IPS DF 4.7 (cell line): ENCODE measurements around the gene XPO5.
"Not testable (repeated sequence)": the region's sequence is repeated elsewhere in the genome, so short reads cannot be mapped to it uniquely, and the experiment has no call there.

Source experiments
- DNase-seq: peaks from one replicate; pipeline ENCODE4 v3.0.0-alpha.2; 2013; ENCODE audit warnings: low spot score; ENCODE audit errors: extremely low read depth

The XPO5 gene

DNA sequence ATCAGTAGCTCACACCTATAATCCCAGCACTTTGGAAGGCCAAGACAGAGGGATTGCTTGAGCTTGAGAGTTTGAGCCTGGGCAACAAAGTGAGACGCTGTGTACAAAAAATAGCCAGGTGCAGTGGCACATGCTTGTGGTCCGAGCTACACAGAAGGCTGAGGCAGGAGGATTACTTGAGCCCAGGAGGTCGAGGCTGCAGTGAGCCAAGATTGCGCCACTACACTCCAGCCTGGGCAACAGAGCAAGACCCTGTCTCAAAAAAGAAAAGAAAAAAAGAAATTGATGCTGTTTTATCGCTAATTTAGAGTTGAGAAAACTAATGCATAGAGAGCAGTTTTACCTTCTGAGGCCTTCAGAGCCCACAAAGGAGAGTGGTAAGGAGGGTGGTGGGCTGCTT is 77.5 kb downstream of the XPO5 start:
- not testable (repeated sequence) for DNase-seq

DNA sequence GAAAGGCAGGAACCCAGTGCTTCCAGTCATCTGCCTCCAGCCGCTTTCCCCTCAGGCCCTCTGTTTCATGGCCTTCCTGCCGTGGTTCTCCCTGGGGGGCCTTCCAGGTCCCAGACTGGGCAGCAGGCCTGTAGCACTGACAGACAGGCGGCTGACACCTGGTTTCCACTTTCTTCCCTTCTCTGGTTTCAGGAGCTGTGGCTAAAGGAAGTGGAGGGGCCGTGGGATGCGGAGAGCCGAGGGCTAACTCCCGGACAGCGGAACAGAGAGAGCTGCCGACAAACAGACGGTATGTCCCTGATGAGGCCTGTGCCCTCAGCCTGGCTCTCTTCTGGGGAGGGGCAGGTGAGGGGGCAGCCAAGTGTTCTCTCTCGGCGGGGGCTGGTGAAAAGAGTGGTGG is 78.1 kb downstream of the XPO5 start:
- DNase-seq, result no peak

DNA sequence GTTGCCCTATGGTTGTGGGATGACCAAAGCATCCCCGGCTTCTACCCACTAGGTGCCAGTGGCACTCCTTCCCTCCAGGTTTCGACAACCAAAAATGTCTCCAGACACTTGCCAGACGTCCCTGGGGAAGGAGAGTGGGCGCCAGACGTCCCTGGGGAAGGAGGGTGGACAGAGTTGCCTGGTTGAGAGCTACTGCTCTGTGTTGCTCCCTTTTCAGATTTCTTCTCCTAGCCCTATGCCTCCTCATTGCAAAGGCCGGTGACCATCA is 78.8 kb downstream of the XPO5 start:
- DNase-seq, result no peak

DNA sequence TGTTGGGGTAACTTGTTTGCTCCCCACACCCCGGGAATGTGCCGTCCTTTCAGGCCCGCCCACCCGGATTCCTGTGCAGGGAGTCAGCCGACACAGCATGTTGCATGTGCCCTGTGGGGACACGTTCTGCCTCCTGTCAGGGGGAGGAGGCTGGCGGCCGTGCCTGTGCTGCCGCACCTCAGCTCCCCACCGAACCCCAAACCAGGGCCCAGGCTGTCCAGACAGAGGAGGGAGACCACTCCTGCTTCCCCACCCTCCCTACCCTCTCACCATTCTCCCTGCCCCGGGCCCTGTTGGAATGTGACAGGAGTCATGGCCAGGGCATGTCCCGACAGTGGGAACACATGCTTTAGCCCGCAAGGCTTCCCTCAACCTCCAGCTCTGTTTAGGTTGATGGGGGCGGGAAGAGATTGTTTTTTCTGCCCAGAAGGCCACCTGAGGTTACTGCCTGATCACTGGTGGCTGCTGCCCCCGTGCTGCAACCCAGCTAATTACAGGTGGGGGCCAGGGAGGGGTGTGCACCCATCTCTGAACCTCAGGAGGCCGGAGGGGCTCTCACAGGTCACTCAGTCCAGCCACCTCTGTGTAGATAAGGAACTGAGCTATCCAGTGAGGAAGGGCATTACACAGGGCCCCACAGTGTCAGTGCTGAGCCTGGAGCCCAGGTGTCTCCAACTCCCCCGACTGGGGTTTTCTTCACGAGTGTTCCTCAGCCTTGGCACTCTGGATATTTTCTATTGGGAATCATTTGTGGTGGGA is 79.3 kb downstream of the XPO5 start:
- DNase-seq, result no peak

DNA sequence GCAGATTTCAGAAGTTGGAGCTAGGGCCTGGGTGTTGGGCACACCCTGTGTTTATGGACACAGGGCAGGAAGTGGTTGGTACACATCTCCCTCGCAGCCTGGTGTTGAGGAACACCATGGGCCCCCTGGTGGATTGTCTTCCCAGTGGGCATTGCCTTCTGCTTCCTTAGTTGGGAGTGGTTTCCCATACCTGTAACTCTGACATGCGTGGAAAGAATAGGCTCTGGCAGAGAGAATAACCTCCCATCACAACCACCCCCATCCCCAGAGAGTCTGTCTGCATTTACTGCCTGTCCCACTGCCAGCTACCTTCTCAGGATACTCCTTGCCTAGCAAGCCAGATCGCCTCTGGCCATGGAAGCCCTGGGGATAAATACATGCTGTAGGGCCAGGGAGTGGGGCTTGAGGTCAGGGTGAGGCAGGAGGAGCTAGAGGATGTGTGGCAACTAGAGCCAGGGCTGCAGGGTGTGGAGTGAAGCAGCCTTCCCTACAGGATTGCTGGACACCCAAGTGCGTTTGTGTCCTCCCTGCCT is 80.4 kb downstream of the XPO5 start:
- no peak for DNase-seq

DNA sequence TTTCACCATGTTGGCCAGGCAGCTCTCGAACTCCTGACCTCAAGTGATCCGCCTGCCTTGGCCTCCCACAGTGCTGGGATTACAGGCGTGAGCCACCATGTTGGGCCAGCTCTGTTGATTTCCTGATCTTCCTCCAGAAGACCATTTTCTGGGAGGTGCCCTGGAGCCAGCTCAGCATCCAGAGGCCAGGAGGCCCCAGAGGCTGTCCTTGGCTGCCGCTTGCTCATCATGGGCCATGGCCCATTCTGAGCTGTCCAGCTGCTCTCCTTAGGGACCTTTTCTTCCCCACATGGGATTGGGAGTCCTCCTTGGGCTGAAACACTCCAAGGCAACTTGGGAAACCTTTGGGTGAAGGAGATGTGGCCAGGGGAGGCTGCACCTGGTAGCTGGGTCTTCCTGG is 81.1 kb downstream of the XPO5 start:
- no peak for DNase-seq

DNA sequence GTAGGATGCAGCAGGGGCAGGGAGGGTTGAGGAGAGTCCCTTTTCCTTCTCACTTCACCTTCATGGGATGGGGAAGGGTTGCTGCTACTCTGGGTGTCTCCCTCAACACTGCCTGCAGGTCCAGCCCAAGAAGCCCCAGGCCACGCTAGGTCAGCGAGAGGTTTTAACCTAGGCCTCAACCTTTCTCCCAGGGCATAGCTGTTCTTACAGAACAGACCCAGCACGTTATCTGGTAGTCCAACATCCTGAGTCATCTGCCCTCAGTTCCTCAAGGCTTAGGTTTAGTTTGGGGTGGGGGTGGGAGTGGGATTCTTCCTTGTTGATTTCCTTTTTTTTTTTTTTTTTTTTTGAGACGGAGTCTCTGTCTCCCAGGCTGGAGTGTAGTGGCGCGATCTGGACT is 81.5 kb downstream of the XPO5 start:
- no peak for DNase-seq

DNA sequence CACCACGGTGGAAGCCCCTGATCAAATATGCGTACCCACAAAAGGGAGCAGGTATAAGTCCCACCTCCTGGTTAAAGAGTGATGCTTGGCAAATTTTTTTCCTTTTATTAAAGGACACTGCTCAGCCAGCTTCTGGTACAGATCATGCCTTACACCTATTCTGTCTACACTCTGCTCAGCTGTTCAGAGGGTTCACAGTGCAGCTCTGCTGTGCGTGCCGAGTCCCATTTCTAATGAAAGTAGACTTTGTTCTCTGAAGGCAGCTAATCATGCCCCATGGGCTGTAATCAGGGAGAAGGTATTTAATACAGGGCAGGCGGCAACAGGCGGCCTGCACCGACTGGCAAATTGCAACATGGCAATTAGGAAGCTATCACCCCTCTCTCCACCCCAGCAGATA is 82.0 kb downstream of the XPO5 start:
- no peak for DNase-seq

DNA sequence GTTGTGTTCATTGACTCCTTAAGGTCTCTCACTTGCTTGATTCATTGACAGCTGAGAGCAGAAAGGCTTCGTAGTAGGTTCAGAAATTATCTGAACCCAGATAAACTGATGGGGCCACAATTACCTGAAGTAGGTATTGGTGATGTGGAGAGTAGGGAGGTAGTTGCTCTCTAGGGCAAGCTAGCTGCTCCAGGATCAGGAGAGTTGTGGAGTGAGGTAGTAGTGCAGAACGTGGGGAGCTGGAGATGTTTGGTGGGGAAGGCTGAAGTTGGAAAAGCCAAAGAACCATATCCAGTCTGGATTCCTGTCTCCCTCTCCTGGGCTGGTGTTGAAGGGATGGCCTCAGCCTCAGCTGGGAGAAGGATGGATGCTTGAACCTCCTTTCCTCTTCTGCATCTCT is 82.6 kb downstream of the XPO5 start:
- no peak for DNase-seq

DNA sequence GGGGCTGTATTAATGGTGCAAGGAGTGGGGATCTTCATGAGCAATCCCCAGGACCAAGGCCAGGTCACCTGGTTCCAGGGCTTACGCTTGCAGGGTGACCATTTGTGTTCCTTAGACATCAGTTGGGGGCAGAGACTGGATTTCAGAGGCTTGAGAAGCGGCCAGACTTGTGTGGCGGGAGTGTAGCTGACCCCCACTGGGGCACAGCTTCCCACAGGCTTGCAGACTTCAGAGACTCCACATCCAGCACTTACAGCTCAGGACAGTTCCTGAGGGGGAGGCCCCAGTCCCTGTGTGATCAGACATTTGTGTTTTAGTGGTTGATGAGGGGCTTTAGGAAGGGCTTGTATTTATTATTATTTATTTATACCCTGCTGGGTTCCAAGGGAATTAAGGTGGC is 83.2 kb downstream of the XPO5 start:
- DNase-seq, result no peak

DNA sequence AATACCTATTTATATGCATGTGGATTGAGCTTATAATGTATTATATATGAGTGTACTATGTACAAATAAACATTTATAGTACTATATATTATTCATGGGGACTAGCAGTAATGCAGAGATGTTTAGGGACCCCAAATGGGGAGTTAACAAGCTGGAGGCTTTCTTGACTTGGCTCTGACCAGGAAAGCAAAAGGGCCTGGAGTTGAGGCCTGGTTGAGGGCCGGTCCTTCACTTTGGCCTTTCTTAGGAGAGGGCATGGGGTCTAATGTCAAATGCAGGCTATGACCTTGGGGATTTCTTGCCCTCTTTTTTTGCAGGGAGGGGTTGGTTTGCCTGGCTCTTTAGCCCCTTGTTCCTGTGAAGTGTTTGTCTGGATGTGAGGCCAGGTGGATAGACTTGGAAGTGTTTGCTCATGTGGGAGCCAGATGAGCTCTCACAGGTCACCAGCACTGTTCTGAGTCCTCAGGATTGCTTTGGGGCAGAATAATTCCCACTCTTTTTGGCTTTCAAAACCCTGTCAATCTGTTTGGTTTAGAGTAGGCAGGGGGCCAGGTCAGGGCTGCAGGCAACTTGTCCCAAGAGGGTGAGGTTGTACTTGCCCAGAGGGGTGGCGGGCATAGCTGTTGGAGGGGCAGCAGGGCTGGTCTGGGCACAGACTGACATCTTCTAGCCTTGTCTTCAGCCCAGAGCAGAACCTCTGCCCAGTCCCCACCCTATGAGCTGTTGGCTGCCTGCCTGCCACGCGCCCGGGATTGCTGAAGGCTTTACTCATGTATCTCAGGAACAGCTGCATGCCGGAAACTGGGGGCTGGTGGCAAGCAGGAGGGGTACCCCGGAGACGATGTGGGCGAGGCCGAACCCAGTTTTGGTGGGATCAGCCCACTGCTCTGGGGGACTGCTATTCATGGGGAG is 83.8 kb downstream of the XPO5 start:
- DNase-seq, result no peak

DNA sequence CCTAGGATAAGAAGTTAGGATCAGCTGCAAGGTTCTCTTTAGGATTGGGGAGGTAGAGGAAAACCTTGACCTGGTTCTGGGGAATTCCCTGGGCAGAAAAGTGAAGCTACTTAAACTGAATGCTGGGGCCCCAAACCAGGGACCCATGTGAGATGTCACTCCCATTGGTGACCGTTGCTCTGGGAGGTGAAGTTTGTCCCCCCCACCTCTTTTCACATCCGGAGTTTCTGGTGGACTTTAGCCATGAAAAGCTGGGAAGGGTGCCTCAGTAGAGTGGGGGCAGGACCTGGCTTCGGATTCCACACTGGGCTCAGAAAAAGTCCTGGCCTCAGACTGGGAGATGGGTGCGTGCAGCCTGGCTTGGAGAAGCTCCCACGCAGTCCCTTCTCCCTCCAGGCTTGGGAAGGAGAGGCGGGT is 85.3 kb downstream of the XPO5 start:
- DNase-seq, result no peak

DNA sequence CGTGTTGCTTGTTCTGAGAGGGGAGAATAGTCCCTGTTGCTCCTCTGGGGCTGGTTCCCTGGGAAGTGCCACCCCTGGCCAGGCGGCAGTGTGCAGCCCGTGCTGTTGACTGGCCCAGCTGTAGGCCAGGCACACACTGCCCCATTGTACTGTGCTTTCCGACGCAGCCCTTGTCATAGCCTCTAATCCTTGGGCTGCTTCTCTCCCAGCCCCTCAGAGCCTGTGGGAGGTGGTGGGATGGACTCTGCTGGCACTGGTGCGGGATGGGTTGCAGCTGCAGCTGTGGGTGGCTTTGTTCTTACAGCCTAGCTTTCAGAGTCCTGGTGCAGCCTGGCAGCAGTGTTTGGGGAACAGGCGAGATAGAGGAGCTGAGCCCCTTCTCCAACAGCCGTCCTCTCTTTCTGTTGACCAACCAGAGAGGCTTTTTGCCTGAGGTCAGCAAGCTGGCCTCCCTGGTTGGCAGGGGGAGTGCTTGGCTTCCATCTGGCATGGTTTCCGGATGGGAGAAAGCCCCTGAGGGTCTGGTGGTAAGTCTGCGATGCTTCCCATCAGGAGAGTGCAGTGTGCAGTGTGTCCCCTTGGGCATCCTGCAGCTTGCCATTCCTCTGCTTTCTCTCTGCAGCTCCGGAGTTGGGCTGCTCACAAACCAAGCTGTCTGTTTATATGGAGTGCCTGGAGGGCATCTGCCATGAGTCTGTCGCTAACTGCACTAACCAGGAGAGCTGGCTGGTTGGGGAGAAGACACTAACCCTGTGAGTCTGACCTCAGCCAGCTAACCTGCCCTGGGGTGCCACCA is 86.4 kb downstream of the XPO5 start:
- DNase-seq, result no peak

DNA sequence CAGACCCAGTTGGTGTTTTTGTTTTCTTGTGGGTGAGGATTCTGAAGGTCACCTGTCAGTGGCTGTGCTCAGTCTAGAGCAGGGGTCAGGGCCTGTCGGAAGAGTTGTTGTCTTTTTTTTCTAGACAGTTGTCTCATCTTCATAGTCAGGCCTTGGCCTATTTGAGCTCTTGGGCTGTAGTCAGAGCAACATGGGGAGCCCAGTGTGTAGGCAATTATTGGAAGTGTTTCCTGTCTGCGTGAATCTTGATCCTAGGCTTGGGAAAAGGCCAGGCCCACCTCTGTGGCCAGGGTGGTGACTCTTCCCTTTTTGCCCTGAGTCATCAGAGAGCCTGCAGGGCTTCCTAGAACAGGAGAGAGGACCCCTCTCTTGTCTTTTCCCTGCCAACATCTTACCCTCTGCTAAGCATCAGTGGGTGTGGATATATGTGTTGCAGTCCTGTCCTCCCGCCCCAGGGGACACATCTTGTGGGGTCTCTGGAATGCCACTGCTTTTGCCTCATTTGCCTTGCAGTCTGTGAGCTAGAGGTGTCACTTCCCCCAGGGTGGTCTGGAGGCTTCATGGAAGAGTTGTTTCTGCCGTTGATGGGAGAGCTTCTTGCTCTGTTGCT is 87.1 kb downstream of the XPO5 start:
- no peak for DNase-seq

DNA sequence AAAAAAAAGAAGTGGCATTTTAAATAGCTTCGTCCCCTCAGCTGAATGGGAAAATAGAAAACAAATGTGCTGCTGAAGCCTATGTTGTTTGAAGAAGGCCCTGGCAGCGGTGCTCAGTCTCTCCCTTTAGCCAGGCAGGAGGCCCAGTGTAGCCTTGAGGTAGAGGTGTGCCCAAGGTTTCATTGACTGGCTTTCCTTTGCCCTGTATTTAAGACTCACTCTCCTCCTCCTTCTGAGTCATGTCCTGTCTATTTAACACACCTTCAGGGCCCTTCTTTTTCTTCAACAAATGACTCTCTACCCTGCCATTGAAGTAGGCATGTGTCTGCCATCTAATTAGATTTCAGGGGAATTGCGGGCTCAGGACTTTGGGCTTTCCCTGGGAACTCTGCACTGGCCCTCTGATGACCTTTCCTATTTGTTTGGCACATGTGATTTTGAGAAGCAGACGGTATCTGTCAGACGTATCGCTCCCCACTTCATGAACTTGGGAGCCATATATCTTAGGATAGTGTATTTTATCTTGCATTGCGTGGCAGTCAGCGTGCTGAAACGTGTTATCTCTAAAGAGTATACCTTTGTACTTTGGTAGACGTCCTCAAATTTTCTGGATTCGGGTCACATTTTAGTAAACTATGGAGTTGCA is 94.1 kb downstream of the XPO5 start:
- DNase-seq, result no peak

DNA sequence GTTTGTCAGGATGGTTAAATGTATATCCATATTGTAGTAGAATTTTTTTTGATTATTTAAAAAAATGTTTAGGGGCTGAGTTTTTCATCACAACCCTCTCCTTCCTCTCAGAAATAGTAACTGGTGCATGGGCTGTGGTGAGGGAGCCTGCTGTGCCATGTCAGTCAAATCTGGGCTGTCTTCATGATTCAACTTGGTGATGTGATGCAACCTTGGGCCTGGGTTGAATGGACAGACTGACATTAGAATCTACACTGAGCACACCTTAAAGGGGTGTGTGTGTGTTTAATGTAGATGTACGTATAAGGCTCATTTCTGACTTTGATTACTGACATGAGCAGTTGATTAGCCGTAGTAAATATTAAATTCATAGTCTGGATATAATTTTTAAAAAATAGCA is 94.8 kb downstream of the XPO5 start:
- no peak for DNase-seq

DNA sequence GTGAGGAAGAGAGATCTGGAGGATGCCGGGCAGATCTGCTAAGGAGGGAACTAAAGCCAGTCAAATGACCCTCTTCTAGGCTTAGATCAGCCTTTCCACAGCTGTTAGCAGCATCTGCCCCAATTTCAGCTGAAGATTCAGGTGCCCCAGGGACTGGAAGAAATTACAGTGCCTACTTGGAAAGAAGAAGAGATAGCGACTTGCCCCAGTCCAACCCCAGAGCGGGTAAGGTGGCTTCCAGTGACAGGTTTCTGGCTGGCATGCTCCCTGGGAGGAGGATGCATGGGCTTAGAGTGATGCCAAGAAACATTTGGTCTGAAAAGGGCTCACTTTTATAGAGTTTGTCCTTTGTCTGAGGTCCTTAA is 97.8 kb downstream of the XPO5 start:
- no peak for DNase-seq

DNA sequence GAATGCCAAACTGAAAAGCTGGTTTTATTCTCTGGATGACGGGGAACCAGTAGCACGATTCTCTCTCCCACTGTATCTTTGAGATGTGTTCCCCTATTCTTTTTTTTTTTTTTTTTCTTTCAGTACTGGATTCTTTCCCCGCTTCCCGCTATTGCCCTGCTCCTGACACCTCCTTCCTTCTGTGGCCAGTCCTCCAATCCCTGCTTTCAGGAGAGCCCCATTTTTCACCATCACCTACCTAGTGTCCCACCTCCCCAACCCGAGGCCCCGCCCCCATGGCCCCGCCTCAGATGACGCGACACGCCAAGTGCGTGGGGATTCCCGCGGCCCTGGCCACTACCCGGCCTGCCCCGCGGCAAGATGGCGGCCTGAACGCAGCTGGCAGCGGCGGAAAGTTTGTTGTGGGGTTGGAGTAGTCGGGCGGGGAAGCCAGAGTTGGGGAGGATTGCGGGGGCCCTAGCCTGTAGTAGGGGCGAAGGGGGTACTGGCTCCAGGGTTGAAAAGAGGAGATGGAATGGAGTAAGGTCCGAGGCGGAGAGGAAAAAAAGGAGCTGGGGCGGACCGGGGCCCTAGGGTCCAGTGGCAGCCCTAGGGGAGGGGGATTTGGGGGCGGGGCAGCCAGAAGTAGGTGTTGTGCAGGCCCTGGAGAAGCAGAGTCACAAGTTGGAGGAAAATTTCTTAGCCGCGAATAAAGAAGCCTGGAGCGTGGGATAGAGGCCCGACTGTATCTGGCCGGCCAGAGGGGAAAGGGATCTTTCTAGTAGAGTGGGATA is 98.4 kb downstream of the XPO5 start, which contains the start of gene TJAP1:
Gene TJAP1 (plus strand): TSS at position 336 of the 773 bp plus-strand sequence. CDS start 21,432 bp downstream, outside the sequence.
- peak; percentile 58 for DNase-seq

DNA sequence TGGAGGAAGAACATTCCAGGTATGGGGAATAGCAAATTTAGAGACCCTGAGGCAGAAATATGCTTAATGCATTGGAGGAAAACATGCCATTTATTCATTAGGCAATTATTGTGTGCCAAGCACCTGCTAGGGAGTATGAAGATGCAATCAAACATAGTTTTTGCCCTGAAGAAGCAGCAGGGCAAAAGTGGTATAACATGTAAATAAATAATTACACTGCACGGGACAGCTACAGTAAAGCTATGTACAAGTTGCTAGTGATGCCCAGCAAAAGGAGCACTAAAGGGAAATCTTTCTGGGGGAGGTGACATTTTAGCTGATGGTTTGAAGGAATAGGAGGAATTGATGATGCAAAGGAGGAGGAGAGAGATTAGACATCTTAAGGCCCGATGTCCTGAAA is 99.1 kb downstream of the XPO5 start:
- DNase-seq, result no peak

DNA sequence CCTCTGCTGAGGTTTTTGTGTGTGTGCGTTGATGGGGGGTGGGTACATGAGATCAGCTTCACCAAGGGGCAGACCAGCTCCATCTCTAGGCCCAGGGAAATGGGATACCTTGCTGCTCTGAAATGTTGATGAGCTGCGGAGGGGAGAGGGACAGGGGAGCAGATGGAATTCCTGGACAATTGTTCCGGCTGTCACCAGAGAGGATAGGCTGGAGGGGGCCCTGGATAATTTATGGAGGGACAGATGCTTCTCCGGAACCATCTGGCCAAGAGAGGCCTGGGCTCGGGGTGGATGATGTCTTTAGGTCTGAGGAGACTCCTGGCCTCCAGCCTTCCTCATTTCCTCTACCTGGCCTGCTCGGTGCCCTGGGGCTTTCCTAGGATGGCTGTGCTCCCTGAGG is 100.3 kb downstream of the XPO5 start:
- DNase-seq, result no peak
